GM18499 (cell line): ENCODE data around the gene C1orf122.

Experiments used
- ATAC-seq: cut with Tn5 transposase; IDR thresholded peaks from one replicate; pipeline ENCODE4 v1.9.1; 2021; ENCODE audit warnings: moderate number of reproducible peaks; ENCODE audit not compliant: insufficient read depth, unreplicated experiment

C1orf122 gene

GRCh38 chr1:37840711-37841110 lies 33.1 kb downstream of the C1orf122 start:
- no peak for ATAC-seq

GRCh38 chr1:37841652-37842051 lies 34.1 kb downstream of the C1orf122 start:
- ATAC-seq: no peak

- no peak for ATAC-seq
These were observed 36.9 kb downstream of the C1orf122 start for GRCh38 chr1:37844536-37844935.

- no peak for ATAC-seq
These were observed 37.6 kb downstream of the C1orf122 start for GRCh38 chr1:37845049-37845646.

GRCh38 chr1:37845786-37846185 lies 38.2 kb downstream of the C1orf122 start:
- no peak for ATAC-seq

GRCh38 chr1:37846647-37847339 lies 39.2 kb downstream of the C1orf122 start:
- no peak for ATAC-seq

GRCh38 chr1:37849480-37849879 lies 41.9 kb downstream of the C1orf122 start:
- ATAC-seq: no peak

GRCh38 chr1:37850352-37850955 lies 42.9 kb downstream of the C1orf122 start:
- no peak for ATAC-seq

GRCh38 chr1:37851262-37851661 lies 43.7 kb downstream of the C1orf122 start:
- ATAC-seq: no peak

GRCh38 chr1:37851782-37852210 lies 44.2 kb downstream of the C1orf122 start:
- ATAC-seq: no peak

- ATAC-seq: no peak
These were observed 45.6 kb downstream of the C1orf122 start for GRCh38 chr1:37853157-37853556.

GRCh38 chr1:37854406-37854805 lies 46.8 kb downstream of the C1orf122 start:
- no peak for ATAC-seq
